Fibroblast of skin of back (primary cell): Measurements from ENCODE around the gene SYNDIG1.
"Not testable (repeated sequence)": the region's sequence is repeated elsewhere in the genome, so short reads cannot be mapped to it uniquely, and the experiment has no call there.

Experiments
- DNase-seq: peaks from one replicate; pipeline ENCODE4 v3.0.0-alpha.2; 2013

Gene SYNDIG1

GRCh38 chr20:24616258-24617079 is 147.0 kb downstream of the SYNDIG1 start:
- no peak for DNase-seq

GRCh38 chr20:24617080-24617432 is 147.6 kb downstream of the SYNDIG1 start:
- no peak for DNase-seq

- no peak for DNase-seq
These were observed 148.5 kb downstream of the SYNDIG1 start for GRCh38 chr20:24617757-24618450.

- no peak for DNase-seq
These were observed 149.3 kb downstream of the SYNDIG1 start for GRCh38 chr20:24618739-24619138.

GRCh38 chr20:24619212-24619611 is 149.8 kb downstream of the SYNDIG1 start:
- no peak for DNase-seq

GRCh38 chr20:24620937-24621519 is 151.6 kb downstream of the SYNDIG1 start:
- DNase-seq, result no peak

- DNase-seq, result no peak
These were observed 153.4 kb downstream of the SYNDIG1 start for GRCh38 chr20:24622856-24623255.

- not testable (repeated sequence) for DNase-seq
These were observed 156.7 kb downstream of the SYNDIG1 start for GRCh38 chr20:24626141-24626540.

- DNase-seq, result no peak
These were observed 157.9 kb downstream of the SYNDIG1 start for GRCh38 chr20:24627291-24627690.

GRCh38 chr20:24627926-24628325 is 158.5 kb downstream of the SYNDIG1 start:
- DNase-seq, result no peak

GRCh38 chr20:24628985-24629384 is 159.6 kb downstream of the SYNDIG1 start:
- no peak for DNase-seq

GRCh38 chr20:24629668-24630067 is 160.2 kb downstream of the SYNDIG1 start:
- DNase-seq, result no peak

GRCh38 chr20:24630486-24631172 is 161.2 kb downstream of the SYNDIG1 start:
- DNase-seq, result no peak

- DNase-seq, result no peak
These were observed 161.7 kb downstream of the SYNDIG1 start for GRCh38 chr20:24631173-24631505.

GRCh38 chr20:24632581-24632980 is 163.2 kb downstream of the SYNDIG1 start:
- DNase-seq, result no peak

- no peak for DNase-seq
These were observed 163.6 kb downstream of the SYNDIG1 start for GRCh38 chr20:24633026-24633425.

- DNase-seq, result no peak
These were observed 164.1 kb downstream of the SYNDIG1 start for GRCh38 chr20:24633521-24633920.

- peak; percentile 91 for DNase-seq
These were observed 165.4 kb downstream of the SYNDIG1 start for GRCh38 chr20:24634855-24635254.

- DNase-seq, result no peak
These were observed 167.2 kb downstream of the SYNDIG1 start for GRCh38 chr20:24636626-24637025.

GRCh38 chr20:24637087-24637486 is 167.7 kb downstream of the SYNDIG1 start:
- DNase-seq, result no peak

GRCh38 chr20:24637941-24638340 is 168.5 kb downstream of the SYNDIG1 start:
- no peak for DNase-seq

- no peak for DNase-seq
These were observed 169.4 kb downstream of the SYNDIG1 start for GRCh38 chr20:24638591-24639548.
